K562 (cell line): ENCODE measurements around the gene SLC1A7. TPM values are rescaled to one million over a fixed set of nuclear protein-coding genes. Genes with fewer than 3 reads are reported as not detected.

Source experiments
- ATAC-seq: fragments of 200-7000 bp; cut with Tn5 transposase; 3 replicates; pipeline ENCODE4 v1.9.1; 2020; ENCODE audit warnings: moderate library complexity
- BruUV-seq: library from RNA; stranded (reverse); fragments of 400-500 nt; replicated peaks from 2 replicates; lab custom pipeline; 2021; lab: Mats Ljungman, UMichigan
- CTCF ChIA-PET: fragments of 300-600 bp; formaldehyde crosslinking; extraction: SDS; loops from one replicate; lab custom pipeline; 2021; ENCODE audit warnings: low intra/inter-chr PET ratio; lab: Yijun Ruan, JAX
- POLR2A ChIA-PET: fragments of 300-600, 350-650 bp; sonication (Branson Sonifier 250); formaldehyde crosslinking; extraction: SDS; loops from one replicate; lab custom pipeline; 2021; ENCODE audit warnings: antibody characterized with exemption, inconsistent platforms; lab: Yijun Ruan, JAX
- DNase-seq, 4 experiments: peaks; one replicate each; pipeline versions ENCODE4 v3.0.0 to v3.0.0-alpha.2; 2011 to 2018; ENCODE audit warnings: low spot score in 3 of 4, mixed read lengths in 3 of 4; ENCODE audit errors: extremely low read depth in 1 of 4
- FAIRE-seq: peaks from 2 replicates; lab custom pipeline; 2011; peaks lifted over from hg19 to GRCh38; lab: Jason Lieb, UNC
- H2AFZ ChIP-seq: 2 replicates; pipeline ENCODE4 v1.6.0; 2011; ENCODE audit warnings: low read depth, low read length, control low read depth, inconsistent platforms
- H3K27ac ChIP-seq: fragments of 200-600 bp; 3 replicates; pipeline ENCODE4 v1.8.0; 2011; ENCODE audit warnings: low read depth, mild to moderate bottlenecking, control low read depth, inconsistent platforms, low read length, moderate library complexity, mixed read lengths; ENCODE audit errors: extremely low read depth
- H3K27me3 ChIP-seq, 2 experiments: fragments of 300-600 bp in 1 of 2; 2 replicates in 1 of 2; 3 replicates in 1 of 2; pipeline versions ENCODE4 v1.6.0 to v1.8.0; 2011; ENCODE audit warnings: inconsistent platforms in 2 of 2, low read length in 2 of 2, mild to moderate bottlenecking in 1 of 2, mixed read lengths in 1 of 2, moderate library complexity in 1 of 2; ENCODE audit not compliant: control insufficient read depth in 2 of 2, insufficient read depth in 2 of 2
- H3K36me3 ChIP-seq: fragments of 300-600 bp; 3 replicates; pipeline ENCODE4 v1.8.0; 2011; ENCODE audit warnings: mild to moderate bottlenecking, low read length, inconsistent platforms; ENCODE audit not compliant: control insufficient read depth, insufficient read depth
- H3K4me1 ChIP-seq, 2 experiments: fragments of 200-600 bp in 1 of 2; replicated peaks in 1 of 2; 2 replicates in 1 of 2; 3 replicates in 1 of 2; pipeline versions ENCODE4 v1.5.1 to v1.8.0; 2011; ENCODE audit warnings: inconsistent platforms in 2 of 2, low read length in 2 of 2, mild to moderate bottlenecking in 1 of 2, mixed read lengths in 1 of 2, moderate library complexity in 1 of 2; ENCODE audit not compliant: control insufficient read depth in 2 of 2, insufficient read depth in 2 of 2
- H3K4me2 ChIP-seq: 2 replicates; pipeline ENCODE4 v1.6.1; 2011; ENCODE audit warnings: low read length, control low read depth, inconsistent platforms, mixed read lengths; ENCODE audit not compliant: insufficient read depth
- H3K4me3 ChIP-seq: fragments of 200-600 bp; sonication (generic), shearing (Covaris generic); 2 replicates; pipeline ENCODE4 v1.5.1; 2016; ENCODE audit warnings: control low read depth, inconsistent platforms
- H3K79me2 ChIP-seq: fragments of 200-600 bp; 3 replicates; pipeline ENCODE4 v1.8.0; 2011; ENCODE audit warnings: low read length, inconsistent platforms; ENCODE audit not compliant: control insufficient read depth, insufficient read depth
- H3K9ac ChIP-seq, 2 experiments: 2 replicates each; pipeline versions ENCODE4 v1.6.0 to v1.6.1; 2011; ENCODE audit warnings: low read depth in 2 of 2, low read length in 2 of 2, control low read depth in 1 of 2, inconsistent platforms in 1 of 2, mild to moderate bottlenecking in 1 of 2, mixed read lengths in 1 of 2; ENCODE audit not compliant: insufficient read depth in 1 of 2
- H3K9me1 ChIP-seq: one replicate; pipeline ENCODE4 v1.6.0; 2011; ENCODE audit warnings: inconsistent platforms, mild to moderate bottlenecking, low read length, moderate library complexity; ENCODE audit not compliant: control insufficient read depth, insufficient read depth
- H3K9me3 ChIP-seq: replicated peaks from 2 replicates; pipeline ENCODE4 v1.5.1; 2011; ENCODE audit warnings: low read depth, low read length, inconsistent platforms; ENCODE audit not compliant: control insufficient read depth, insufficient read depth
- H4K20me1 ChIP-seq: replicated peaks from 2 replicates; pipeline ENCODE4 v1.6.1; 2011; ENCODE audit warnings: low read length, inconsistent platforms, mixed read lengths; ENCODE audit not compliant: control insufficient read depth, insufficient read depth
- WGBS: fragments of 100-300 bp; shearing (Covaris generic); methylation state at CpG from one replicate; pipeline ENCODE4 v1.1.6; 2016; ENCODE audit warnings: low coverage, mixed read lengths; ENCODE audit not compliant: insufficient coverage; ENCODE audit errors: missing lambda C conversion rate; 5-methylcytosine and 5-hydroxymethylcytosine counted together
- in situ Hi-C: fragments of 300-500 bp; cut with MboI; formaldehyde crosslinking; loops from 4 replicates; pipeline ENCODE4 v1.15.0; 2018; ENCODE audit warnings: inconsistent platforms, mixed read lengths
- intact Hi-C: fragments of 100-400 bp; cut with micrococcal nuclease; formaldehyde crosslinking; loops from 2 replicates; pipeline ENCODE4 v1.14.2; 2022
- polyA plus RNA-seq, 8 experiments: library from polyadenylated mRNA; depleted of rRNA in 4 of 8; stranded (reverse) in 5 of 8; unstranded in 3 of 8; fragments of >200 nt; fragmentation: Nextera tagmentation in 2 of 8; fragmentation: Illumina TruSeq in 1 of 8; extraction: Ambion mirVana in 2 of 8; extraction: Trizol in 1 of 8; gene quantifications; 2 replicates each; pipeline versions ENCODE4 v1.2.1 to v1.2.3, GENCODE V29; 2011 to 2014; ENCODE audit warnings: inconsistent platforms in 1 of 8, missing spikeins in 1 of 8
- total RNA-seq, 7 experiments: library from RNA; depleted of rRNA in 6 of 7; stranded (reverse); fragments of >200 nt in 6 of 7; fragmentation: Illumina TruSeq in 2 of 7; extraction: Trizol in 2 of 7; gene quantifications; 2 replicates each; pipeline versions ENCODE4 v1.2.1 to v1.2.3, GENCODE V29; 2011 to 2021; ENCODE audit warnings: low replicate concordance in 1 of 7
- TF ChIP-seq, protein P1 (sequence below): fragments of 450-650 bp; IDR thresholded peaks from 2 replicates; pipeline ENCODE4 v1.6.1; 2016
- TF ChIP-seq, protein P2 (sequence below): sonication (generic); formaldehyde crosslinking; IDR thresholded peaks from 2 replicates; pipeline ENCODE4 v1.8.1; 2023; ENCODE audit warnings: mild to moderate bottlenecking, missing genetic modification reagents

Gene SLC1A7
- total and polyA plus RNA-seq, 9 of the 15 experiments (the other 6 are each of a cell fraction or from before 2014, with no cell fraction given): 0.07 TPM; not detected in 8

DNA sequence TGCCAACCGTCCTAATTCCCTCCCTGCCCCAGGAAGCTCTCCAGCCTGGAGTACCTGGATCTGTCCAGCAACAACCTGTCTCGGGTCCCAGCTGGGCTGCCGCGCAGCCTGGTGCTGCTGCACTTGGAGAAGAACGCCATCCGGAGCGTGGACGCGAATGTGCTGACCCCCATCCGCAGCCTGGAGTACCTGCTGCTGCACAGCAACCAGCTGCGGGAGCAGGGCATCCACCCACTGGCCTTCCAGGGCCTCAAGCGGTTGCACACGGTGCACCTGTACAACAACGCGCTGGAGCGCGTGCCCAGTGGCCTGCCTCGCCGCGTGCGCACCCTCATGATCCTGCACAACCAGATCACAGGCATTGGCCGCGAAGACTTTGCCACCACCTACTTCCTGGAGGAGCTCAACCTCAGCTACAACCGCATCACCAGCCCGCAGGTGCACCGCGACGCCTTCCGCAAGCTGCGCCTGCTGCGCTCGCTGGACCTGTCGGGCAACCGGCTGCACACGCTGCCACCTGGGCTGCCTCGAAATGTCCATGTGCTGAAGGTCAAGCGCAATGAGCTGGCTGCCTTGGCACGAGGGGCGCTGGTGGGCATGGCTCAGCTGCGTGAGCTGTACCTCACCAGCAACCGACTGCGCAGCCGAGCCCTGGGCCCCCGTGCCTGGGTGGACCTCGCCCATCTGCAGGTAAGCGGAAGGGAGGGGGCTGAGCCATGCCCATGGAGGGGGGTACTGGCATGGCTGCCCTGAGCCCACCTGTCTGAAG, 63.9 kb downstream of the SLC1A7 start:
- H3K36me3 ChIP-seq: no peaks in the 10 kb centered on the region
- ATAC-seq: no peak
- no peaks in the 10 kb centered on the region for H3K79me2 ChIP-seq
- no peak overlapping the region; a peak in 1 of 4 replicates for H3K9ac ChIP-seq
- H3K4me2 ChIP-seq: no peak overlapping the region
- no TSS peak for BruUV-seq
- in situ Hi-C loops: loop anchor here (5.0 kb wide), 1 partner anchor 44 kb away; no protein-coding TSS in a partner anchor
- peaks cover 4% of the 10 kb centered on the region; the same call in 1 of the 2 replicates for H4K20me1 ChIP-seq
- no peak overlapping the region for H3K4me3 ChIP-seq
- intact Hi-C loops: no loop called here
- FAIRE-seq: no peak
- H3K4me1 ChIP-seq: peaks cover 0 to 34% of the 10 kb centered on the region in 2 experiments; a peak in 3 of 5 replicates
- no peaks in the 10 kb centered on the region for H3K9me3 ChIP-seq
- TF ChIP-seq, protein P1, sequence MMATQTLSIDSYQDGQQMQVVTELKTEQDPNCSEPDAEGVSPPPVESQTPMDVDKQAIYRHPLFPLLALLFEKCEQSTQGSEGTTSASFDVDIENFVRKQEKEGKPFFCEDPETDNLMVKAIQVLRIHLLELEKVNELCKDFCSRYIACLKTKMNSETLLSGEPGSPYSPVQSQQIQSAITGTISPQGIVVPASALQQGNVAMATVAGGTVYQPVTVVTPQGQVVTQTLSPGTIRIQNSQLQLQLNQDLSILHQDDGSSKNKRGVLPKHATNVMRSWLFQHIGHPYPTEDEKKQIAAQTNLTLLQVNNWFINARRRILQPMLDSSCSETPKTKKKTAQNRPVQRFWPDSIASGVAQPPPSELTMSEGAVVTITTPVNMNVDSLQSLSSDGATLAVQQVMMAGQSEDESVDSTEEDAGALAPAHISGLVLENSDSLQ: no peak
- TF ChIP-seq, protein P2, sequence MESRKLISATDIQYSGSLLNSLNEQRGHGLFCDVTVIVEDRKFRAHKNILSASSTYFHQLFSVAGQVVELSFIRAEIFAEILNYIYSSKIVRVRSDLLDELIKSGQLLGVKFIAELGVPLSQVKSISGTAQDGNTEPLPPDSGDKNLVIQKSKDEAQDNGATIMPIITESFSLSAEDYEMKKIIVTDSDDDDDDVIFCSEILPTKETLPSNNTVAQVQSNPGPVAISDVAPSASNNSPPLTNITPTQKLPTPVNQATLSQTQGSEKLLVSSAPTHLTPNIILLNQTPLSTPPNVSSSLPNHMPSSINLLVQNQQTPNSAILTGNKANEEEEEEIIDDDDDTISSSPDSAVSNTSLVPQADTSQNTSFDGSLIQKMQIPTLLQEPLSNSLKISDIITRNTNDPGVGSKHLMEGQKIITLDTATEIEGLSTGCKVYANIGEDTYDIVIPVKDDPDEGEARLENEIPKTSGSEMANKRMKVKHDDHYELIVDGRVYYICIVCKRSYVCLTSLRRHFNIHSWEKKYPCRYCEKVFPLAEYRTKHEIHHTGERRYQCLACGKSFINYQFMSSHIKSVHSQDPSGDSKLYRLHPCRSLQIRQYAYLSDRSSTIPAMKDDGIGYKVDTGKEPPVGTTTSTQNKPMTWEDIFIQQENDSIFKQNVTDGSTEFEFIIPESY (CRISPR knock-in tag): 0 out of 2 replicates have a peak, but pooled peaks have one; percentile 28
- no peak overlapping the region for H2AFZ ChIP-seq
- H3K9me1 ChIP-seq: no peaks in the 10 kb centered on the region
- WGBS: 56% methylated on average over 44 of the region's 46 CpGs
- POLR2A ChIA-PET: interaction anchor here (0.6 kb wide), 2 partner anchors 17 to 144 kb away, joined by 3 to 4 read pairs; no protein-coding TSS in a partner anchor
- CTCF ChIA-PET: no interaction called here
- no peak for DNase-seq
- peaks cover 0 to 41% of the 10 kb centered on the region in 2 experiments; a peak in 3 of 5 replicates for H3K27me3 ChIP-seq
- H3K27ac ChIP-seq: no peak overlapping the region
